HG02678 (cell line): ENCODE results near the gene PTPN3.

Source experiments
- ATAC-seq: cut with Tn5 transposase; IDR thresholded peaks from one replicate; pipeline ENCODE4 v1.9.1; 2021; ENCODE audit warnings: mild to moderate bottlenecking, moderate library complexity; ENCODE audit not compliant: unreplicated experiment

PTPN3 gene

DNA sequence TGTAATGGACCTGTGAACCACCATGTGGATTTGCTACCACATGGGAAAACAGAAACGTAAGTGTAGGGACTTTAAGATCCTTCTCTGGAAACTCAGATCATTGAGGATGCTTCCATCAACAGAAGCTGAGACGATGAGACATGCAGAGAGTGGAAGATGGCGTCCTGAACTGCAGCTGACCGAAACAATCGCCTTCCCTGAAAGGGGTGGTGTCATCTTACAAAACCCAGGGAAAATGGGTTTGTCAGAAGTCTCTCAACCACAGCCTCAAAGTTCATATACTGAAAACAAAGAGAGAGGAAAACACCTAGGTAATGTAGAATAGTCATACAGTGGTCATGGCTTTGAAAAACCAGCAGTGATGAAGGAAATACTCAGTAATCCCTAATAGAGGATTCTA is 6.6 kb upstream of the PTPN3 start:
- no peak for ATAC-seq

GRCh38 chr9:109500421-109500974 is 2.4 kb upstream of the PTPN3 start:
- ATAC-seq, result no peak

DNA sequence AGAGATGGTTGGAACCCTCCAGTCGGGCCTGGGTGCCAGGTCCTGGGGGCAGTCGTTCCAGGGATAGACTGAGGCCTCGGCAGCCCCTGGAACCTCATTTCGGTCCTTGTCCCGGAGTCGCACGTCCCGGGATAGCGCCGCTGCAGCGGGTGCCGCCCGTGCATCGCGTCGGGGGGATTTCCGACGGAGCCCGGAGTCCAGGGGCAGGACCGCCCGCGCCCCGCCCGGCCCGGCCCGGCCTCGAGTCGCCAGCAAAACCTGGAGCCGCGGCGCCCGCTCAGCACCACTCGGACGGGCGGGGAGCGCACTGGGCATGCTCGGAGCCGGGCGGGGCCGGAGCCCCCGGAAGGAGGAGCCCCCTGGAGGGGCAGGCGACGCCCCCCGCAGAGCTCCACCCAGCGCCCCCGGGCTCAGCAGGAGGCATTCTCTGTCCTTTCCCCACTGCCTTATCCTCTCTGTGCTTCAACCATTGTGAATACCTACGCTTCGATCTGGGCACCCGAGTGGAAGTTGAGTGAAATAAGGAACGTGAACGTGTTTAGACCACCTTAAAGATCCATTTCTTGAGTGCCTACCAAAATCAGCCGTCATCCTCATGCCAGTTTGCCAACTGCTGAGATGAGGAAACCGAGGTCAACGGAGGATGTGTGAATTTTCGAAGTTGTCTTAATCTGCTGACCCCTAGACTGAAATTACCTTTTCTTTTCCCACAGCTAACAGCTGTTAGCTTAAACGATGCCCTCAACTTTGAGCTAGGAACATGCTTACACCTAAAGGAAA is 1.7 kb upstream of the PTPN3 start:
- ATAC-seq, result no peak

DNA sequence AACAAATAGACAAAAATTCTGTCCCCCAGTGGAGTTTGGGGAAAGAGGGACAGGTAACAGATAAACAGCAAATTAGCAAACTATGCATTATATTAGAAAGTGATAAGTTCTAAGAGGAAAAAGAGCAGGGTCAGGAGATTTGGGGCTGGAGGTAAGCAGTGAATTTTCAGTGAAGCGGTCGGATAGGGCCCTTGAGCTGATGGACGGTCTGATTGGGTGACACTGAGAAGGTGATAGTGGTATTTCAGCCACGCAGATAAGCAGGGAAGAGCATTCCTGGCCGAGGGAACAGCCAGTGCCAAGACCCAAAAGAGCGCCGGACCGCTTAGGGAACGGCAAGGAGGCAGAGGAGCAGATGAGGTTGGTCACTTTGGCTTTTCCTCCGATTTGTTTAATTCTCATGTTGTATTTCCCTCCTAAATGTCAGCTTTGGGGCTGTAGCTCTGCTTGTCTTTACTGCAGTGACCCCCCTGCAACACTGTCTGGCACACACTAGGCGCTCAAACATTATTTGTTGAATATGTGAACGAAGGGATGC is 1.1 kb upstream of the PTPN3 start:
- no peak for ATAC-seq

GRCh38 chr9:109497226-109498153 is 617 bp downstream of the PTPN3 start:
- no peak for ATAC-seq

DNA sequence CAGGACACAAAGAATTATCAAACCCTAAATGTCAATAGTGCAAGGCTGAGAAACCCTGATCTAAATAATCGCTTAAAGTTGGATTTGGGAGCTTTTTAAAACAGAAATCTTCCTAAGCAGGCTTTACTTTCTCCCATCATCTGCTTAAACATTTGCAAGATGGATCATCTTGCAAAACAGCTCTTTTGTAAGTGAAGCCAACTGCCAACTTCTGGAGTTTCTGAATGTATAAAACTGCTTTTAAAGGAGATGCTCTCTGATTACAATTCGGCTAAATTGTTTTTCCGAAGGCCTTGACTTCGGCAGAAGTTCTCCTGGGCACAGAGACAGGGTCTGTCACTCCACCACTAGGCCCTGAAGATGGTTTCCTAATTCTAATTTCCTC is 1.3 kb downstream of the PTPN3 start:
- no peak for ATAC-seq

GRCh38 chr9:109496218-109496617 is 1.9 kb downstream of the PTPN3 start:
- ATAC-seq, result no peak

GRCh38 chr9:109493648-109494047 is 4.5 kb downstream of the PTPN3 start:
- no peak for ATAC-seq

- no peak for ATAC-seq
Observed at GRCh38 chr9:109491590-109491989, 6.5 kb downstream of the PTPN3 start.

GRCh38 chr9:109488791-109489492 is 9.2 kb downstream of the PTPN3 start:
- no peak for ATAC-seq

DNA sequence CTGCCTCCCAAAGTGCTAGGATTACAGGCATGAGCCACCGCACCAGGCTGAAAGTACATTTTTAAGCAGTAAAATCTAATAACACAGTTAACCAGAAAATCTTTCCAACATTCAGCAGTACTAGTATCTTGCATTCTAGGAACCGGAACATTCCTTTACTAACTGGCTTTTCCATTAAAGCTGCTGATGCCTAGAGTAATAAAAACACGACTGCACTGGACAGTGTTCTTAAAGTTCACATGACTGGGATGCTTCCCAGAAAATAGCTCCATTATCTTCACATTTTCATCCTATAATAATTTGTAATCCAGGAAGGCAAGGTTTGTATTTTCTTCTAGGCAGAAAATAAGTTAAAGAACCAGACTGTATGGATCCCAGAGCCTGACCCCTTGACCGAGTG is 9.8 kb downstream of the PTPN3 start:
- no peak for ATAC-seq

GRCh38 chr9:109487247-109487646 is 10.9 kb downstream of the PTPN3 start:
- ATAC-seq, result no peak

- no peak for ATAC-seq
Observed at GRCh38 chr9:109483744-109484429, 14.2 kb downstream of the PTPN3 start.

GRCh38 chr9:109482391-109482916 is 15.7 kb downstream of the PTPN3 start:
- ATAC-seq, result no peak

- no peak for ATAC-seq
Observed at GRCh38 chr9:109481856-109482255, 16.3 kb downstream of the PTPN3 start.

- no peak for ATAC-seq
Observed at GRCh38 chr9:109479822-109480221, 18.3 kb downstream of the PTPN3 start.

DNA sequence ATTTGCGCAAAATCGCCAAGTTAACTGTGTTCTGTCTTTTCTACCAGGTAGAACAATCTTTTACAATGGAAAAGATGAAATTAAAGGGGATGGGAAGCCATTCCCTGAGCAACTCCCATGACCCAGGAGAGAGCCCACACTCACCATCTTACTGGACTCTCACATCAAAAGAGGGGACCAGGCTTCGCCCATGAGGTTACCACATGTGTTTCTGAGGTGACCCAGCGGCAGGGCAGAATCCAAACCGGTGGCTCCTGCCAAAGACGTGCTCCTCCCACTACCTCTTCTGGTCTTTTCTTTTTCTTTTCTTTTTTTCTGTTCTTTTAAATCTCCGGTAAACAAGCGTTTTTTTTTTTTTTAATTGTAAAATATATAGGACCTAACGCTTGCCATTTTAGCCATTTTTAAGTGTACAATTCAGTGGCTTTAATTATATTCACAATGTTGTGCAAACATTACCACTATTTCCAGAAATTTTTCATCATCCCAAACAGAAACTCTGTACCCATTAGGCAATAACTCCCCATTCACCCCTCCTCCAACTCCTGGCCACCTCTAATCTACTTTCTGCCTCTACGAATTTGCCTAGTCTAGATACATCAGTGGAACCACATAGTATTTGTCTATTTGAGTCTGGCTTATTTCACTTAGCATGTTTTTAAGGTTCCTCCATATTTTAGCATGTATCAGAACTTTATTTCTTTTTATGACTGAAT is 19.3 kb downstream of the PTPN3 start:
- no peak for ATAC-seq

DNA sequence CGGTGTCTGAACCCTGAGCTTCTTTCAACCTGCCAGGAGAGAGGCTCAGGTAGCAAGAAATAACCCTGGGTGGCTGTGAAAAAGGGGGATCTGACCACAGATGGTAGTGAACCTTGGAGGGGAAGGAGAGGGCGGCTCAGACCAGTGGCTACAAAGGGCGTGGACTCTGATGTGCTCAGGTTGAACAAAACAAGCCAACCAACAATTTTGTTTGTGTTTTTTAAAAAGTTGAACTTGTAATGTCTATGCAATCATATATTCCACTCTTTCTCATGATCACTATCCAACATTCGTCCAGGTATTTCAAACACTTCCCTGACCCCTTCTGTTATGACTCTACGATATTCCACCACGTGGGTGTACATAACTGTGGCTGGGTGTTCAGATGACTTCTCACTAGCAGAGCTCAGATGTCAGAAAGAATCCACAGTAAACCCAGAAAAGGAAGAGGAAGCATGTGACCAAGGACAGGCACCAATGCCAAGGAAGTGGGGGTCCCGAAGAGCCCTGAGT is 20.0 kb downstream of the PTPN3 start:
- ATAC-seq, result no peak
